ENCODE measurements around the gene MAP3K1.

MAP3K1 gene

DNA sequence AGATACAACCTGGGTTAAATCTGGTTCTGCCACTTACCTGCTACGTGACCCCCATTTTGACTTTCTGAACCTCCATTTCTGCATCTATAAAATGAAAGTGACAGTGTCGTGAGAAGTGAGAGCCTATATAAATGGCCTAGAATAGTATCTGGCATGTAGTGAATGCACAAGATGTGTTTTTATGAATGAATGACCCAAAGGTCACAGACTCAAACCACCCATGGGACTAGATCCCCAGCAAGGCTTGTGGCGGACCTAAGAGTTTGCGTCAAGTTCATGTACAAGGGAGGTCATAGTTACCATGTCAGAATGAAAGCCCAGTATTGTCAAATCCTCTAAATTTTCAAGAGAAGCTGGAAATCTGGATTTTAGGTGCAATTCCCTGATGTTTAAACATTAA lies 82.9 kb downstream of the MAP3K1 start:
- no peak overlapping the region for H3K4me3 ChIP-seq (ENCODE audit: low read length)
- no peak for DNase-seq (ENCODE audit: low read depth)
- TF ChIP-seq, protein P1, sequence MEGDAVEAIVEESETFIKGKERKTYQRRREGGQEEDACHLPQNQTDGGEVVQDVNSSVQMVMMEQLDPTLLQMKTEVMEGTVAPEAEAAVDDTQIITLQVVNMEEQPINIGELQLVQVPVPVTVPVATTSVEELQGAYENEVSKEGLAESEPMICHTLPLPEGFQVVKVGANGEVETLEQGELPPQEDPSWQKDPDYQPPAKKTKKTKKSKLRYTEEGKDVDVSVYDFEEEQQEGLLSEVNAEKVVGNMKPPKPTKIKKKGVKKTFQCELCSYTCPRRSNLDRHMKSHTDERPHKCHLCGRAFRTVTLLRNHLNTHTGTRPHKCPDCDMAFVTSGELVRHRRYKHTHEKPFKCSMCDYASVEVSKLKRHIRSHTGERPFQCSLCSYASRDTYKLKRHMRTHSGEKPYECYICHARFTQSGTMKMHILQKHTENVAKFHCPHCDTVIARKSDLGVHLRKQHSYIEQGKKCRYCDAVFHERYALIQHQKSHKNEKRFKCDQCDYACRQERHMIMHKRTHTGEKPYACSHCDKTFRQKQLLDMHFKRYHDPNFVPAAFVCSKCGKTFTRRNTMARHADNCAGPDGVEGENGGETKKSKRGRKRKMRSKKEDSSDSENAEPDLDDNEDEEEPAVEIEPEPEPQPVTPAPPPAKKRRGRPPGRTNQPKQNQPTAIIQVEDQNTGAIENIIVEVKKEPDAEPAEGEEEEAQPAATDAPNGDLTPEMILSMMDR (IDR thresholded peaks at IDR 0.05; ENCODE audit: insufficient read depth, low read depth, low read length, missing control alignments) = no peak

DNA sequence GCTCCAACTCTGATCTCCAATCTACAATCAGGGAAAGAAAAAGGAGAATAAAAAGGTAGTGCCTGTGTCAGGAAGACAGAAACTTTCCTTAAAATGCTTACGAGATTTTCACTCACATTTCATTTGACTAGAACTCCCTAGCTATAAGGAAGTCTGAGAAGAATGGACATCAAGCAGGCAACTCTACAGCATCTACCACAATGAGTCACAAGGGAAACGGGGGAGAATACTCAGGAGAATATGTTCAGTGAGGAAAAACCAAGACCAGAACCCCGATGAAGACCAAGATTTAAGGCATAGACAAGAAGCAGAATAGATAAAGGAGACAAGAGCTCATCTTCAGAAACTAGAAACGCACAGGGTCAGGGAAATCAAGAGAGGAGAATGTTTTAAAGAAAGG lies 85.0 kb downstream of the MAP3K1 start:
- peak; percentile 34 for DNase-seq (ENCODE audit: low read depth)
- H3K4me3 ChIP-seq (ENCODE audit: low read length) = no peak overlapping the region
- TF ChIP-seq, protein P1 (IDR thresholded peaks at IDR 0.05; ENCODE audit: insufficient read depth, low read depth, low read length, missing control alignments) = no peak

DNA sequence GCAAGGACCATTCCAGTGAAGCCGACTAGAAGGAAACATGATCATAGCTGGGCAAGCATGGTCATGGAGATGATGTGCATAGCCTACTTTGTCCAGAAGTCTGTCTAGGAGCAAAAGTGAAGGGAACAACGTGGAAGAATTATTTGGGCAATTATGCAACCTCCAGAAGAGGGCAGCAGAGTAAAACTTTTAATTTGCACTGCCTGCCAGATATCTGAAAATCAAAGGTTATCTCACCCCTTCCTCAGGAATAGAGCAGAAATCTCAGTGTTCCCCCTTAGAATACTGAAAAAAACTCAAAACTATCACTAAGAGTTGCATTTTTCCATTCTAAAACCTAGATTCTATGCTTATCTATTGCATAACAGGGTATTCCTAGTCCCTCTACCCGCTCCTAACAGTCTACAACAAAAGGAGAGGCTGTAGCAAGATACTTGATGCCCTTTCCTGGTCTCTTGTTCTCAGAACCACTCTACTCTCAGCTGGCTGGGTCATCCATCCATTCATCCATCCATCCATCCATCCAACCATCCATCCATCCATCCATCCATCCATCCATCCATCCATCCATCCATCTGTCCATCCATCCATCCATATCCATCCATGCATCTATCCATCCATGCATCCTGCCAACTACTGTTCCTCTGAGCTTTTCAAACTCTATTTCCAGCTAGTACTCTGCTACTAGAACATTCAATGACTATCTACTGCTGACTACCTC lies 85.7 kb downstream of the MAP3K1 start:
- H3K4me3 ChIP-seq (ENCODE audit: low read length) = no peak overlapping the region
- TF ChIP-seq, protein P1 (IDR thresholded peaks at IDR 0.05; ENCODE audit: insufficient read depth, low read depth, low read length, missing control alignments) = peak; percentile 72
- peak; percentile 55 for DNase-seq (ENCODE audit: low read depth)

DNA sequence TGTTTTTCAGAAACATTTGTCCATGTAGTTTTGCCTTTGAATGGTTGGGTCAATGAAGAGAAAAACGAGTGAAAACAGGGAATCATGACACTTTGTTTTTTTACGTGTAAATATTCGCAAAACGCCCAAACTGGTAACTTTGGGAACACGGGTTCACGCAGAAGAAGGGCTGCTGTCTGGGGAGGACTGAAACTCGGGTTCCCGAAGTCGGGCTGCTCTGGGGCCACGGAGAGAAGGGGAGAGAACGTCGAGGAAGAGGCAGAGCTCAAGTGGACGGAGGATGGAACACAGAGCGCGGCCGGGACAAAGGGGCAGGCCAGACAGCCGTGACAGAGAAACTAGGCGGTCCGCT lies 93.6 kb downstream of the MAP3K1 start:
- no peak for DNase-seq (ENCODE audit: low read depth)

DNA sequence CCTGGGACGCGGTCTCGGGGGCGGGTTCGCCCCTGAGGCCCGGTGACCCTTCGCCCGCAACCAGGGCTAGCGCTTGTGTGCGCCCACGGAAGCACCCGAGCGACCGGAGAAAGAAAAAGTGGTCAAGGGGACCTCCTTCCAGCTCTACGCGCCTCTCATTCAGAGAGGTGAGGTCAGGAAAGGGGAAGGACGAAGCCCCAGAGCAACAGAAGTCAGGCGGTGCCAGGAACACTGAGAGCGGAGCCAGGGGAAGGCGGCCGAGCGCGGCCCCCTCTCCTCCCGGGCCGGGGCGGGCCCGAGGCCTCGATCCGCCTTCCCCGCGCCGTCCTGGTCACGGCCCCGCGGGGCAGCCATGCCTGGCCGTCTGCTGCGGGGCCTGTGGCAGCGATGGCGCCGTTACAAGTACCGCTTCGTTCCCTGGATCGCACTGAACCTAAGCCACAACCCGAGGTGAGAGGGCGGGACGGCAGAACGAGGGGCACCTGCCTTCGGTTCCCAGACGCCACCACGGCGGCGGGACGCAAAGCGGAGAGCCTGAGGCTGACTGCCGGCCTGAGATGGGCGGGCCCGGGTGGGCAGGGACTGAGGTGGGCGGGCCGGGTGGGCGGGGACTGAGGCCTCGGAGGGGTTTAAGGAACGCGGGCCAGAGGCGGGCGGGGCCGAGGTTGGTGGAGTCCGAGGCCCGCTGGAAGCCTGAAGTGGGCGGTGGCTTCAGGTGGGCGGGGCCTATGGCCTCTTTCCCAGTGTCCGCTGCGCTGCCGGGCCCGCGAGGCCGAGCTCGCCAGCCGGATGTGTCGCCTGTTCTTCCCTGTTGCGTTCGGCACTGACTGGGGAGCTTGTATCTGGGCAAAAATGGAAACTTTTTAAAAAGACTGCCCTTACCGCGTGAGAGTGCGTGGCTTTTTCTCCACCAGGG lies 94.2 kb downstream of the MAP3K1 start, which contains the start of gene SETD9:
Gene SETD9, plus strand, starts transcription at position 303 of the 916 bp plus-strand sequence. Its CDS starts 50 bp downstream, at position 353.
- TF ChIP-seq, protein P1 (IDR thresholded peaks at IDR 0.05; ENCODE audit: insufficient read depth, low read depth, low read length, missing control alignments) = no peak

More for the DNA sequence above, 93.6 kb downstream of the MAP3K1 start:
- peak overlapping the region; percentile 64 for H3K4me3 ChIP-seq (ENCODE audit: low read length)
- TF ChIP-seq, protein P1 (IDR thresholded peaks at IDR 0.05; ENCODE audit: insufficient read depth, low read depth, low read length, missing control alignments) = no peak

DNA sequence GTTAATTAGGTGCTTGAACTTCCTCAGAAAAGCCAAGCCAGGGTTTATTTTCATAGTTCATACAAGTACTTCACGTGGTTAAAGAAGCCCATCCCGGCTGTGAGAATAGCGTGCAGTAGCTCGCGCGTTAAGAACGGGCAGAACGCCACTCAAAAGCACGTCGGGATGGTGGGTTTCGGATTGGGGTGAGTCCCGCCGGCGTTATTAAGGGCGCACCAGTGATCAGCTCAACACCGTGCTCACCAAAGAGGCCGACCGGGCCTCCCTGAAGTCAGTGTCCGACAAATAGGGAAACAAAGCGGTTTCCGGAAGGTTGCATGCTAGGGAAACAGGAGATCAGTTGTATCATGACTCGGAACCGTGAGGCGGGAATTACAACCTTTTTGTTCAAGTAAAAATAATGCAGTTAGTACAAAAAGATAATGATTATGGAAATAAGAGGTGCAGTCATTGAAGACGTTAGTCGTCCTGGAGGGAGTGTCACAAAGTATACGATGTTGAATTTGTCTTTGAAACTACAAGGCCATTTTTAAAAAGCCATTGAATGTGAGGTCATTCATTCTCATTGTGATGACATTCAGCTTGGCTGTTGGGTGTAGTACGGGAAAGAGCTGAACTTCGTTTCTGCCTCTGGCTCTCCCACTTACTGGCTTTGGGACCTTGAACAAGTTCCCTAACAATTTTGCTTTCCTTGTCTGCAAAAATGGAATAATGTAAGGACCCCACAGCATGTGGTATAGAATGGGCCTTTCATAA lies 95.0 kb downstream of the MAP3K1 start:
- DNase-seq (ENCODE audit: low read depth) = no peak
- H3K4me3 ChIP-seq (ENCODE audit: low read length) = peak overlapping the region; percentile 79
- TF ChIP-seq, protein P1 (IDR thresholded peaks at IDR 0.05; ENCODE audit: insufficient read depth, low read depth, low read length, missing control alignments) = no peak

More for the DNA sequence above, 94.2 kb downstream of the MAP3K1 start, which contains the start of gene SETD9:
- DNase-seq (ENCODE audit: low read depth) = peak; percentile 98
- H3K4me3 ChIP-seq (ENCODE audit: low read length) = peak within 1 kb of the TSS; percentile 79
